ENCODE results near the gene GAL3ST2.

GRCh38 chr2:241821460-241822263 is 45.0 kb downstream of the GAL3ST2 start:
- no peak for TF ChIP-seq CSDC2 (CRISPR knock-in tag; IDR thresholded peaks at IDR 0.05)
- TF ChIP-seq PPARA (CRISPR knock-in tag; IDR thresholded peaks at IDR 0.05; ENCODE audit: borderline replicate concordance): no peak
- TF ChIP-seq RARB (CRISPR knock-in tag; IDR thresholded peaks at IDR 0.05): no peak
- no peak for TF ChIP-seq ZFP30 (CRISPR knock-in tag; IDR thresholded peaks at IDR 0.05)
- TF ChIP-seq ZNF565 (CRISPR knock-in tag; conservative IDR thresholded peaks at IDR 0.05; ENCODE audit: low read depth): no peak
- TF ChIP-seq ZFP3 (CRISPR knock-in tag; IDR thresholded peaks at IDR 0.05): no peak
- no peak for TF ChIP-seq PATZ1 (CRISPR knock-in tag; IDR thresholded peaks at IDR 0.05; ENCODE audit: borderline replicate concordance)
- no peak for TF ChIP-seq BACH2 (CRISPR knock-in tag; IDR thresholded peaks at IDR 0.05; ENCODE audit: borderline replicate concordance)
- TF ChIP-seq ARNTL (CRISPR knock-in tag; IDR thresholded peaks at IDR 0.05; ENCODE audit: borderline replicate concordance, low read depth): no peak
- TF ChIP-seq TSHZ2 (CRISPR knock-in tag; IDR thresholded peaks at IDR 0.05): no peak

Measured in SK-N-SH treated with all-trans-retinoic acid at 6 μM for 48 hours (cell line).